ENCODE measurements around the gene GGPS1.
A peak's percentile ranks its signal among the peaks of the same experiment; 100 is the strongest.
"Not testable (repeated sequence)": the region's sequence is repeated elsewhere in the genome, so short reads cannot be mapped to it uniquely, and the experiment has no call there.

The GGPS1 gene

GRCh38 chr1:235328271-235329138 lies at the start of gene GGPS1:
GGPS1 (plus strand) TSS chr1:235328570; CDS start chr1:235335265, 6,695 bp downstream.
- DNase-seq = peak; percentile 60

GRCh38 chr1:235278915-235279292 lies 49.5 kb upstream of the GGPS1 start:
- no peak for DNase-seq

- DNase-seq = no peak
Measured at GRCh38 chr1:235279694-235280093, 48.7 kb upstream of the GGPS1 start.

- DNase-seq = no peak
Measured at GRCh38 chr1:235280467-235280866, 47.9 kb upstream of the GGPS1 start.

GRCh38 chr1:235283636-235284035 lies 44.7 kb upstream of the GGPS1 start:
- DNase-seq = not testable (repeated sequence)

DNA sequence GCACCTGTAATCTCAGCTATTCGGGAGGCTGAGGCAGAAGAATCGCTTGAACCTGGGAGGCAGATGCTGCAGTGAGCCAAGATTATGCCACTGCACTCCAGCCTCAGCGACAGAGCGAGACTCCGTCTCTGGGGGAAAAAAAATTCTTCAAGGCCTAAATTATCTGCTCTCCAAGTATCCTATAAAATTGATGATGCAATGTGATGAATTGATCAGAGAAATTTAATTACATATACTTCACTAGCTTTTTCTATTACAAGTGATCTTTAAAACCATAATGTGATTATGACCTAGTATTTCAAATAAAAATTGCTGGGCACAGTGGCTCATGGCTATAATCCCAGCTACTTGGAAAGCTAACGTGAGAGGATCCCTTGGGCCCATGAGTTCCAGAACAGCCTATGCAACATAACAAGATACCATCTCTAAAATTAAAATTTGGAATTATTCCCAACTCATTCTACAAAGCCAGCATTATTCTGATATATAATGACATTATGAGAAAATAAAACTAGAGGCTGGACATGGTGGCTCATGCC lies 44.1 kb upstream of the GGPS1 start:
- DNase-seq = no peak

DNA sequence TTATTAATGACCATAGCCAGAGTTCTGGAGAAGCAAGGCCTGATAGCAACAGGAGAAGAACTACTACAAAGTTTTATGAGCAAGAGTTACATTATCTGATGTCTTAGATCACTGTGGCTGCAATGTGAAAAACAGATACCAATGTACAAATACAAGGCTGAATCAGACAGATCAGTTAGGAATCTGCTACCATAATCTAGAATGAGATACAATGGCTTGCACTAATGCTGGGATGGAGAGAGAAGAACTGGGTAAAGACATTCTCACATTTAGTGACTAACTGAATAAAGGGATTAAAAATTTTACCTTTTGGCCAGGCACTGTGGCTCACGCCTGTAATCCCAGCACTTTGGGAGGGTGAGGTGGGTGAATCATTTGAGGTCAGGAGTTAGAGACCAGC lies 41.7 kb upstream of the GGPS1 start:
- DNase-seq = no peak

DNA sequence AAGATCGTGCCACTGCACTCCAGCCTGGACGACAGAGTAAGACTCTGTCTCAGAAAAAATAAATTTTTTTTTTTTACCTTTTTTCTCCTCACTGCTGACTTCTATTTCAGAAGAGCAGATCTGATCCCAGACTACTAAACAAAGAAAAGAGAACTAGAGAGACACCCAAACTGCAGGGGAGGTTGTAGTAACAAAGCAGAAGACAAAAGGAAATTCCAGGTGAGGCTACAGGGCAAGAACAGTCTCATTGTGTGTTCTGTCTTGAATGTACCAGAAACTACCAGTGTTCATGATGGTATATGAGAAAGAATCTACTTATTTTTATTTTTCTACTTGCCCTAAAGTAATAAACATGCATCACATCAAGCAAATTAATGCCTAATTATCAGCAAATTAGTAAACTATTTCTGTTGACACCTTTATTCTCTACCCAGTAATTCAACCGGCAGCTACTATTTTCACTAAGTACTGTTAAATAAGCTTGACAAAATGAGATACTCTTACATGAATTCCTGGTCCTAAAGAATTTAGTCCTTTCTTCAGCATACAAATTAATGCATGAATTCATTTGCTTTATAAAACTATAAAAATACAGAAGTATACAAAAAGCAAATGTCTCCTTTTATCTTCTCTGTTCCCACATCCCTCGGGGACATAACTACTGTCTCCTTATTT lies 41.0 kb upstream of the GGPS1 start:
- DNase-seq = no peak

DNA sequence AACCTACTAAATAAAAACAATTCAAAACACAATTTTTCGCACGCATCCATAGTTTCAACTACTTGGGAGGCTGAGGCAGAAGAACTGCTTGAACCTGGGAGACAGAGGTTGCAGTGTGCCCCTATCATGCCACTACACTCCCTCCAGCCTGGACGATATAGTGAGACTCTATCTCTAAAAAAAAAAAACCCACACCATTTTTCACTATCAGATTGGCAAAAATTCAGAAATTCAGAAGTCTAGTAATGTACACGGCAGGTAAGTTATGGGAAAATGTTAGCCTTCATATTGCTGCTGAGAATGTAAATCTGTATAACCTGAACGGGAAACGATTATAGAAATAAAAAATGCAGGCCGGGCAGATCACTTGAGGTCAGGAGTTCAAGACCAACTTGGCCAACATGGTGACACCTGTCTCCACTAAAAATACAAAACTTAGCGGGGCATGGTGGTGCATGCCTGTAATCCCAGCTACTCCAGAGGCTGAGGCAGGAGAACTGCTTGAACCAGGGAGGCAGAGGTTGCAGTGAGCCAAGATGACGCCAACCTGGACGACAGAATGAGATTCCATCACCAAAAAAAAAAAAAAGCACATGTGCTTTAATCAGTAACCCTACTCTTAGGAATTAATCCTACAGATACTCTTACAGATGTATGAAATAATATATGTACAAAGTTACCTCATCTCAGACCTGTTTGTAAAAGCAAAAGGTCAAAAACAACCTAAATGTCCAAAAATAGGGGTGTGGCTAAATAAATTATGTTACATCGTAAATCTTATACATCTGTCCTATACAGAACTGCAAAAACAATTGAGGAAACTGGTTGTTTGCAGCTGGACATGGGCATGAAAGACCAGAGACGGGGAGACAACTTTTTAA lies 38.3 kb upstream of the GGPS1 start:
- DNase-seq = no peak

- DNase-seq = no peak
Measured at GRCh38 chr1:235290740-235291502, 37.4 kb upstream of the GGPS1 start.

DNA sequence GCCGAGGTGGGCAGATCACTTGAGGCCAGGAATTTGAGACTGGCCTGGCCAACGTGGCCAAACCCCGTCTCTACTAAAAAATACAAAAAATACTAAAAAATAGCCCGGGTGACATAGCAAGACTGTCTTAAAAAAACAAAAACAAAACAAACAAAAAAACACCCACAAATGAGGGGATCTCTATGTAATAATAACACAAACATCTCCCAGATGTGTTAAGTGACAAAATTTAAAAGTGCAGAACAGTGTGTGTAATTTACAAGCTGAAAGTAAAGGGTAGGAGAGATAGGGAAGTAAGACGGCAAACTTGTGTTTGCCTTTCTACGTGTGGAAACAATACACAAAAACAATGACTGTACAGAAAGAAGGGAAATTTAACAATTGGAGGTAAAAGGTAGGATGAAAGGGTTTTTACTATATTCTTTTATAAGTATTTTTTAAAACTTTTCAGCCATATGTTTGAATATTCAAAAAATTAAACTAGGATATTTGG lies 36.7 kb upstream of the GGPS1 start:
- DNase-seq = no peak

- DNase-seq = no peak
Measured at GRCh38 chr1:235292790-235293189, 35.6 kb upstream of the GGPS1 start.

- no peak for DNase-seq
Measured at GRCh38 chr1:235293322-235293942, 34.9 kb upstream of the GGPS1 start.

DNA sequence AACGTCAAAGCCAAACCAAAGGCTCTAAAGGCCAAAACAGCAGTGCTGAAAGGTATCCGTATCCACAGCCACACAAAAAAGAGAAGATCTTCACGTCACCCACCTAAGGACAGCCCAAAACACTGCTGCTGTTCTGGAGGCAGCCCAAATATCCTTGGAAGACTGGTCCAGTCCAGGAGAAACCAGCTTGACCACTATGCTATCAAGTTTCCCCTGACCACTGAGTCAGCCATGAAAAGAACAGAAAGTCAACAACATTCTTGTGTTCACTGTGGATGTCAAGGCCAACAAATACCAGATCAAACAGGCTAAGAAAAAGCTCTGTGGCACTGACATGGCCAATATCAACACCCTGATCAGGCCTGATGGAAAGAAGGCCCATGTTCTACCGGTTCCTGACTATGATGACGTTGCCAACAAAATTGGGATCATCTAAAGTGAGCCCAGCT lies 32.4 kb upstream of the GGPS1 start:
- DNase-seq = no peak

DNA sequence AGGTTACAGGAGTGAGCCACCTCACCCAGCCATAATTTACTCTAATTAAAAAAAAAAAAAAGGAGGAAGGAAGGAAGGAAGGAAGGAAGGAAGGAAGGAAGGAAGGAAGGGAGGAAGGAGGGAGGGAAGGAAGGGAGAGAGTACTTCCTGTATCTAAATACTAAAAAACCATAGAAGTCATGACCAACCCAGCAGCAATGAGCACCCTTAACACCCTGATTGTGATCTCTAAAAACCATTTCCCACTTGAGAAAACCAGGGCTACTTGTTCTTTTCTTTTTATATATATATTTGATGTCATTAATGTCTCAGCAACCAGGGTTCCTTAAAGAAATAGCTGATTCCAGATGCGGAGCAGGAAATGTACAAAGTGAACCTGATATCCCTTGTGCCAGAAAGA lies 31.6 kb upstream of the GGPS1 start:
- no peak for DNase-seq

DNA sequence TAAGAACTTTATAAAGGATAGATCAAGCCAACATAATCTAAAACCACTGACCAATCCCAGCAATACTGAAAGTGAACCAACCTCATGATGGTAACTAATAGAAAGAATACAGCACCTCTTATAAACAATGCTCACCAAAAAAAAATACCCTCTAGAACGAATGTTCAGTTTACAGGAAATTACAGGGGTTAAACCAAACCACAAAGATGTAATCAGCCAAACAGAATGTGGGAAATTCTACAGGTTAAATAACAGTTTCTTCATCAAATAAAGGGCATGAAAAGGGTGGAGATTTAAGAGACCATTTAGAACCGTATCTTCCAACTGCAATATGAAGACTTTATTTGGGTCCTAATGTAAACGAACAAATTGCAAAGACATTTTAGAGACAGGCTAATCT lies 30.8 kb upstream of the GGPS1 start:
- DNase-seq = no peak

DNA sequence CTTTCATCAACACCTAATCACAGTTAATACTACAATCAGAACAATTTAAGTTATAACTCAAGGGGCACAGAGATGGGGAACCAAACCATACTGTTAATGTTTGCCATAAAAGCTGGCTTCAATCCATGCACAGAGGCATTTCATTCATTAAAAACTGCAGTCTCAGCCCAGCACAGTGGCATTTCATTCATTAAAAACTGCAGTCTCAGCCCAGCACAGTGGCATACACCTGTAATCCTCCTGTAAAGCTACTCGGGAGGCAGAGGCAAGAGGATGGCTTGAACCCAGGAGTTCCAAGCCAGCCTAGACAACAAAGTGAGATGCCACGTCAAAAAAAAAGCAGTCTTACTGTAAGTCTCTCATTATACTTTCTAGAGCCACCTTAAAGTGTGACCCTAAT lies 29.6 kb upstream of the GGPS1 start:
- no peak for DNase-seq

GRCh38 chr1:235299169-235299858 lies 29.1 kb upstream of the GGPS1 start:
- no peak for DNase-seq

- no peak for DNase-seq
Measured at GRCh38 chr1:235302143-235302542, 26.2 kb upstream of the GGPS1 start.

GRCh38 chr1:235304549-235305451 lies 23.6 kb upstream of the GGPS1 start:
- no peak for DNase-seq
